T-helper 1 cell treated with Interleukin-12 subunit alpha and Interleukin-12 subunit beta and Interleukin-4 antibody, amounts not matched to agents 30 ng/mL and 1 ng/mL, for 36 hours (primary cell): ENCODE data around the gene COG7. TPM values are rescaled to one million over a fixed set of nuclear protein-coding genes. Genes with fewer than 3 reads are reported as not detected.
"Not testable (repeated sequence)": the region's sequence is repeated elsewhere in the genome, so short reads cannot be mapped to it uniquely, and the experiment has no call there.

Experiments
- intact Hi-C: fragments of 100-400 bp; cut with micrococcal nuclease; formaldehyde crosslinking; loops from one replicate; pipeline ENCODE4 v1.15.1; 2024
- total RNA-seq: library from RNA; stranded (reverse); gene quantifications from 2 replicates; pipeline ENCODE4 v1.2.3, GENCODE V29; 2022

The COG7 gene
- total RNA-seq, 1 donor from 2014 or later: 25.4 TPM

DNA sequence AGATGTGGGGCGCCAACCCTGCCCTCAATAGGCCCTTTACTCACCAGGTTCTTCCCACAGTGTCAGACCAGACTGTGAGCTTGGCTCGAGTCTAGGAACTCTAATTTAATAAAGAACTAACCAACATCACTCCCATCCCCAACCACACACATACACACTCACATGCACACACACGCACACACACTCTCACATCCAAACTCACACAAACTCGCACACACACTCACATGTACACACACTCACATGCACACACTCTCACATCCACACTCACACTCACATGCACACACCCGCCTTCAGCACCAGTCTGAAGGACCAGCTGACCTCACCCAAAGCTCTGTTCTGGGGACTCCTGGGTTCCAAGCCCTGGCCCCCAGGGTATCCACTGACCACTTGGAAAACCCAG is 63.8 kb downstream of the COG7 start:
- intact Hi-C loops: no loop called here

DNA sequence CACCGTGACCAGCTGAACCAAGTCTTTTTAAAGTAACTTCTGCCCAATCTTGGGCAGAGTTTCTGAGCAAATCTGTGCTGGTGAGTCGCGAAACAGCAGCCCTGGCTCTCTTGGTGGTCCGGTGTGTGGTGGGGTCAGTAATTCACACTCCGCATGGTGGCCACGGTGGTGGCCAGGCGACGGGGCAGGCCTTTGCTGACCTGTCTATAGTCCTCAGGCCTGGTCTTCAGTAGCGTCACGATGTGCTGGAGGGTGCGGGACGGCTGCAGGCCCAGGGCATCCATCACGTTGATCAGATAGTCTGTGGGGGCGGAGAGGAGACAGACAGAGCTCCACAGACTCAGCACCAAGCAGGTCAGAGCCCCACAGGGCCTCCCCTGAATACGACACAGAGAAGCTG is 64.2 kb downstream of the COG7 start:
- intact Hi-C loops: no loop called here

DNA sequence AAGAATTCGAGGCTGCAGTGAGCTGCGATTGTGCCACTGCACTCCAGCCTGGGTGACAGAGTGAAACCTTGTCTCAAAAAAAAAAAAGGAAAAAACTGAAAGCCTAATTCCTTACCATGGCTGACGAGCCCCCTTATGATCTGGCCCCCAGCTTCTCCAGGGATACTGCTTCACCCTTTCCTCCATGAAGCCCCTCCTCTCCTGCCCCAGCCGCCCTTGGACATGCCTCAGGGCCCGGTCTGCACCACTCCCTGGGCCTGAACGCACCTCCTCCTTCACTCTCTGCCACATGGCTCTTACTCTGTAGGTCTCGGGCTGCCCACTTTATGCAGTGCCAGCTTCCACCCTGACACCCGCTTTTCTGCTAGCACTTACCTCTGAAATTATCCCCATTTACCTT is 65.3 kb downstream of the COG7 start:
- intact Hi-C loops: no loop called here

DNA sequence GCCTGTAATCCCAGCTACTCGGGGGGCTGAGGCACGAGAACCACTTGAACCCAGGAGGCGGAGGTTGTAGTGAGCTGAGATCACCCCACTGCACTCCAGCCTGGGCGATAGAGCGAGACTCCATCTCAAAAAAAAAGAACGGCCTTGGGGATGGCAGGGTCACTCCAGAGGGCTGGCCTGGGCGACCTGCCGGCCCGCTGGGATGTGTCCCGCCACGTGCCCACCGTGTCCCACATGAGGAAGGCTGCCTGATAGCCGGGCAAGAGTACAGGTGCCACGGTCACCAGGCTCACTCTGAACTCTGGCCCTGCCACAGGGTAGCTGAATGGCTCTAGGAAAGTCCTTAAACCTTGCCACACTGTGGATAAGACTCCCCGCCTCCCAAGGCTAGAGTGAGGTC is 67.5 kb downstream of the COG7 start:
- intact Hi-C loops: no loop called here

DNA sequence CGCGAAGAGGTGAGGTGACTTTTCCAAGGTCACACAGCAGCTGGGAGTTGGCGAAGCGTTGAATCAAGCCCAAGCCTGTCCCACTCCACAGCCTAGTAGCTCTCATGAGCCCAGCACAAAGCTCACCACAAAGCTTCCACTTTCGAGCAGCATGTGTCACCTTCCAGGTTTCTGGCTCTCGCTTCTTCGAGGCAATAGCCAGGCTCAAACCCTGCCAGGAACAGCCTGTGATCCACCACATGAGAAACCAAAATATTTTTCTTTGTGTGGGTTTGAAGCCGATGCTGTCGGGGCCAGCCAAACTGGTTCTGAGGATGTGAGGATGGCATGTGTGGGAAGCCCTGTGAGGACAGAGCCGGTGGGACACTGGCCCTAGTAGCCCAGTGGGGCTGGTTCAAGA is 68.1 kb downstream of the COG7 start:
- intact Hi-C loops: no loop called here

DNA sequence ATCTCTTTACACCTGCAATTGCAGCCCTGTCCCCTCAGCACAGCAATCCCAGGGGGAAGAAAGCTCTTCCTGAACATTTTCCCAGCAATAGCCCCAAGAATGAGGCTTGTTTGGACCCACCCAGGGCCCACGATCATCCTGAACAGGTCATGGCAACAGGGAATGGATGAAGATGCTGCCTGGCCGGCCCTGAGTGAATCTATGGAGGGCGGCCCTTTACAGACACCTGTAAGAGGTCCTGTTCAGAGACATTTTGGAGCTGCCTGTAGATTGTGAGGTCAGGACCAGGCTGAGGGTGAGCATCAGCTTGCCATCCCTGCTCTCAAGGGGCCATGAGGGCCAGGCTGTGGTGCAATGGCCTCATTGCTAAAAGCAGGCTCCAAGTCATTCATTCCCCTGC is 69.1 kb downstream of the COG7 start:
- intact Hi-C loops: no loop called here

DNA sequence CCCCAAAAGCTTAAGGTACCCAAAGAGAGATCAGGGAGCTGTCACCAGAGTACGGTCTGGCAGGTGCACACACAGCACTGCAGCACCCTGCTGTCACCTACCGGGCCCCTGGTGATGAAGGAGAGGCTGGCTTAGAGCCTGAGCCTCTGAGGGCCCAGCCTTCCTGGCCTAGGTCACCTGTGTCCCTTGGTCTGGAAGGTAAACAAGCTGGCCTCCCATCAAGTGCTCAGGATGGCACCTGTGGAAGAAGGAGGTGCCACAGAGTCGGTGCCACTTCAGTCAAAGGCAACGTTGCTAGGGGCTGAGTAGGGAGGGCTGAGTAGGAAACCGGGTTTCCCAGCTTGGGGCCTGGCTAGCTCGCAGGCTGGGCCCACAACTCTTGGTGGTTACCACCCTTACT is 70.7 kb downstream of the COG7 start:
- intact Hi-C loops: no loop called here

DNA sequence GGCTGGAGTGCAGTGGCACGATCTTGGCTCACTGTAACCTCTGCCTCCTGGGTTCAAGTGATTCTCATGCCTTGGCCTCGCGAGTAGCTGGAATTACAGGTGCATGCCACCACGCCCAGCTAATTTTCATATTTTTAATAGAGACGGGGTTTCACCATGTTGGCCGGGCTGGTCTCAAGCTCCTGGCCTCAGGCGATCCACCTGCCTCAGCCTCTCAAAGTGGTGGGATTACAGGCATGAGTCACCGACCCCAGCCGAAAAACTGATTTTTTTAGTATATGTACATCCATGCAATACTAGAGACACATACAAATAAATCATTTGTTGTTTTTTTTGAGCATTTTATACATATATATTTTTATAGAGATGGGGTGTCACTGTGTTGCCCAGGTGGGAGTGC is 71.3 kb downstream of the COG7 start:
- intact Hi-C loops: not testable (repeated sequence)

DNA sequence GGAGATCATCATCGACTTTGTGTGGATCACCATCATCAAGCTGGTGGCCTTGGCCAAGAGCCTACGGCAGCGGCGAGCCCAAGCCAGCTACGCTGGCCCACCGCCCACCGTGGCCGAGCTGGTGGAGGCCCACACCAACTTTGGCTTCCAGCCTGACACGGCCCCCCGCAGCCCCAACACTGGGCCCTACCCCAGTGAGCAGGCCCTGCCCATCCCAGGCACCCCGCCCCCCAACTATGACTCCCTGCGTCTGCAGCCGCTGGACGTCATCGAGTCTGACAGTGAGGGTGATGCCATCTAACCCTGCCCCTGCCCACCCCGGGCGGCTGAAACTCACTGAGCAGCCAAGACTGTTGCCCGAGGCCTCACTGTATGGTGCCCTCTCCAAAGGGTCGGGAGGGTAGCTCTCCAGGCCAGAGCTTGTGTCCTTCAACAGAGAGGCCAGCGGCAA is 72.5 kb downstream of the COG7 start:
- intact Hi-C loops: no loop called here

DNA sequence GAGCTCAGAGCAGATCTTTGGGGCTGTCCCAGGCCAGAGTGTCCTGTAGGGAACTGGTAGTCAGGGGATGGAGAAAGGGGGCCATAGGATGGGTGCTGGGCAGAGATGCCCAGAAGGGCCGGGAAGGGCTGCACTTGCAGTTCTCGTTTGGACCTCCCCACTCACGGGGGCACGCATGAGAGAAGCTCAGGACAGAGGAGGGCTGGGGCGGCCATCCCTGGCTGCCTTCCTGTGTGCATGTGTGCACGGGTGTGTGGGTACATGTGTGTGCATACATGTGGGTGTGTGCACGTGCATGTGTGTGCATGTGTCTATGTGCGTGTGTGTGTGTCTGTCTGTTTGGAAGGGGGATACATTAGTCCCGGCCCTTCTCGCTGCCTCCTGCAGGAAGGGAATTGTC is 73.3 kb downstream of the COG7 start:
- intact Hi-C loops: no loop called here

DNA sequence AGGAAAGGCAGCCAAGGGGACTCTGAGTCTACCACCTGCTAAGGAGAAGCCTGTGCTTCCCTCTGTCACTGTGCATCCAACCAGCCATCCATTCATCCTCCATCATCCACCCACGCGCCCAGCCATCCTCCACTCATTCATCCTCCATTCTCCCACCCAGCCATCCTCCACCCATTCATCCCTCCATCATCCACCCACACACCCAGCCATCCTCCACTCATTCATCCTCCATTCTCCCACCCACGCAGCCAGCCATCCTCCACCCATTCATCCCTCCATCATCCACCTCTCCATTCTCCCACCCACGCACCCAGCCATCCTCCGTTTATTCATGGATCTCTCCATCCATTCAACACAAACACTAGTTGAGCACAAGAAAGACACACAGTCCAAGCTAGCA is 74.1 kb downstream of the COG7 start:
- intact Hi-C loops: no loop called here

DNA sequence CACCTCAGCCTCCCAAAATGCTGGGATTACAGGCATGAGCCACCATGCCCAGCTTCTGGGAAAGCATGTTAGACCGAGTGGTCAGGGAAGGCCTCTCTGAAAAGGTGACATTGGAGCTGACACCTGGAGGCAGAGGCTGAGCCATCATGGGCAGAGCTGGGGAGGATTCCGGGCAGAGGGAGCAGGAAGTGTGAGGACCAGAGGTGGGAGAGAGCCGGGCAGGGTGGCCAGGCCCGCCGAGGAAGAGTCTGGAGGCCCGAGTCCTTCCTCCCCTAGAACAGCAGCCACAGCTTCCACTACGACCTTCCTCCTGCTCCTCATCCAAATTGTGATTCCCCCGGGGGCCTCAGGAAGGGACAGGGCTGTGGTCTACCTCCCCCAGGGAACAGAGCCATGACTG is 74.7 kb downstream of the COG7 start:
- intact Hi-C loops: no loop called here

DNA sequence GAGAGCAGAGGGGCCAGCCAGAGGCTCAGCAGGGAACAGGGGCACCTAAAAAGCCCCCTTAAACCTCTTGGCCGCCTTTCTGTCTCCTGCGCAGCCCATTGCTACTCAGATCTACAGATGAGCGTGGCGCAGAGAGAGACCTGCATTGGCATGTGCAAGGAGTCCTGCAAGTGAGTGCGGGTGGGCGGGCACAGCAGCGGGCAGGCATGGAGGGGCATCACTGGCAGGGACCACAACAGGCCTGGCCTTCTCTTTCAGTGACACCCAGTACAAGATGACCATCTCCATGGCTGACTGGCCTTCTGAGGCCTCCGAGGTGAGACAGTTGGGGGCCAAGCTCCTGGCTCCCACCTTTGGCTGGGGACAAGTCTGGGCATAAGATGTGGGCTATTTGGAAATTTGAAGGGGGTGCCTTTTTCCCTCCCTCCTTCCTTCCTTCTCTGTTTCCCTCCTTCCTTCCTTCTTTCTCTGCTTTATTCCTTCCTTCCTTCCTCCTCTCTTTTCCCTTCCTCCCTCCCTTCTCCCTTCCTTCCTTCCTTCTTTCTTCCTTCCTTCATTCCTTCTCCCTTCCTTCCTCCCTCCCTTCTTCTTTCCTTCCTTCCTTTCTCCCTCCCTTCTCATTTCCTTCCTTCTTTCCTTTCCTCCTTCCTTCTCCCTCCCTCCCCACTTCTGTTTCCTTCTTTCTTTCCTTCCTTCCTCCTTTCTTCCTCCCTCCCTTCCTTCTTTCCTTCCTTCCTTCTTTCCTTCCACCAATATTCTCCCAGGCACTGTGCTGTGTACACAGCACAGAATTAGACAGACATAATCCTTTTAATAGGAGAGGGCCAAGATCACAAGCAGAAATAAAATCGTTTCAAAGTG is 75.7 kb downstream of the COG7 start:
- intact Hi-C loops: no loop called here

DNA sequence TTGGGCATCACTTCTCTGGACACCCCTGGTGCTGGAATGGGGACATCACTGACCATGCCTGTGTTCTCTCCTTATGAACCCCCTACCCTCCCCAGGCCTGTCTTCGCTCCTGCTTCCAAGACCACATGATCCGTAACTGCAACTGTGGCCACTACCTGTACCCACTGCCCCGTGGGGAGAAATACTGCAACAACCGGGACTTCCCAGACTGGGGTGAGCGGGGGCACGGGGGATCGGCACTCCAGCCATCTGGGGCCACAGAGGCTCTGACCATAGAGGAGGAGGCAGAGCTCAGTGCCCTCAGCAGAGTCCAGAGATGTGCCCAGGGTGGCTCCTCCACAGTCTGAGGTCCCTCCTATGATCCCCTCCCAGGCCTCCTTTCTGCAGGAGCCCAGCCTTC is 77.3 kb downstream of the COG7 start:
- intact Hi-C loops: no loop called here

DNA sequence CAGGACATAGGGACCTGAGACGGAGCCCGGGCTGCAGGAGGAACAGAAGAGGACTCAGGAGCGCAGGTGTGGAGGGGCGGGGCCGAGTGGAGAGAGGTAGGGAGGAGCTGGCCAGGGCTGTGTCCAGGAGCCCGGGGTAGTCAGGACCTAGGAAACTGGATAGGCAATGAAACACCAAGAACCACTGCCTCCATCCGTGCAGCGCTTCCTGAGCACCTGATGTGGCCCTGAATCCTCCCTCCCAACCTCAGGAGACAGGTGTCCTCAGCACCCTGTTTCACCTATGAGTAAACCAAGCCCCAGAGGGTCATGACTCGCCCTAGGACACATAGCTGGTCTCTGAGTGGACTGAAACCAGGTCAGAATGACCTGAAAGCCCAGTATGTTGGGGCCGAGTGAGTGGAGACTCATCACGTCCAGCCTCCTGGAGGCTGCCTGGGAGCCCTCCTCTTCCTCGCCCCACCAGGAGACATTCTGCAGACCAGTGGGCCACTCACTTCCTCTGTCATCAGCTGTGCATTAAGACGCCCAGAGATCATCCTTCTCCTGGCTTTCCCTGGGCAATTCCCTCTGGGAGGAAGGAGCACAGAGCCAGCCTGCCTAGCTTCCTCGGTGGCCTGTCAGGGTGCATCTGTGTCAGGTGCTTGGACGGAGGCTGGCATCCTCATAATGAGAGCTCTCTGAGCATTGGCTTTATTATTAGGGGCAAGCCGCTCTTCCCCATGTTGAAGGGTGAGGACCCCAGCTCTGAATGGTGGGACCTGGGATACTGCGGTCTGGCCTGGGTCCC is 78.1 kb downstream of the COG7 start:
- intact Hi-C loops: no loop called here

DNA sequence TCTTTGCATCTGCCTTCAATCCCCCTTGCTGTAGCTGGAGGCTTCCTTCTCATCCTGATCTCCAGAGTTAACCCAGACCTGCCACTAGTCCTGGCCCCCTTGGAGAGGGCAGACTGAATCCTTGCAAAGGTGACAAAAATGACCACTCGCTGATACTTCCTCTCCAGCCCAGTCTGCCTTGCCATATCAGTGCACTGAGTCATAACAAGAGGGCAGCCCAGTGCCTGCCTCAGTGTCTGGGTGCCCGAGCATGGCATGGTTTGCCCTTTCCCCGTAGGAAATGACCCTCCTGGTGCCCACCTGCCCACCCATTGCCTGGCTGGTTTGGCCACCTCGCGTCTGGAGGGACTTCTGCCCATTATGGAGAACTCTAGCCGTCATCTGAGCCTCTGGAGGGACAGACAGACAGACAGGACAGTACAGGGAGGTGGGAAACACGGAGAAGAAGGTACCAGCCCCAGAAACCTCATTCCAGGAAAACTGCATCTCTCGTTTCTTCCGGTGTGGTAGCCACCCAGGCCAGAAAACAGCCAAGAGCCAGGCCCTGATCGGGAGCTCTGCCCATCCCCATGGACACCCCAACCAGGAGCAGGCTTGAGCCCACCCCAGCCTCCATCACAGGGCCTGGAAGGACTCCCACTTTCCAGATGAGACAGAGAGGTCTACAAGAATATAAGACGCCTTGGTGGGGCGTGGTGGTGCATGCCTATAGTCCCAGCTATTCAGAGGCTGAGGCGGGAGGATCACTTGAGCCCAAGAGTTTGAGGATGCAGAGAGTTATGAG is 79.4 kb downstream of the COG7 start:
- intact Hi-C loops: no loop called here

DNA sequence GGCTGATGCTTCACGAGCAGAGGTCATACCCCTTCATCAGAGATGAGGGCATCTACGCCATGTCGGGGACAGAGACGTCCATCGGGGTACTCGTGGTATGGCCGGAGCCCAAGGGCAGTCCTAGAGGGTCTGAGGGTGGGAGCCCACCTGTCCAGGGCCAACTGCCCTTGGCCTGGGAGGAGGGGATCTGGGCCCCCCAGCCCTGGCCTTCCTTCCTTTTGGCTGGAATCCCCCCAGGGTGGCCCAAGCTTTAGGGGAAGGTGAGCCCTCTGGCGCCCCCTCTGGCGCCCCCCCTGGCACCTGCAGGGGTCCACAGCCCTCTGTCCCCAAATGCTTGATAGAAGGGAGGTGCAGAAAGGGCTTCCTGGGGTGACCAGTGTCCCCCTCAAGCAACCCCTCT is 81.6 kb downstream of the COG7 start:
- intact Hi-C loops: no loop called here

DNA sequence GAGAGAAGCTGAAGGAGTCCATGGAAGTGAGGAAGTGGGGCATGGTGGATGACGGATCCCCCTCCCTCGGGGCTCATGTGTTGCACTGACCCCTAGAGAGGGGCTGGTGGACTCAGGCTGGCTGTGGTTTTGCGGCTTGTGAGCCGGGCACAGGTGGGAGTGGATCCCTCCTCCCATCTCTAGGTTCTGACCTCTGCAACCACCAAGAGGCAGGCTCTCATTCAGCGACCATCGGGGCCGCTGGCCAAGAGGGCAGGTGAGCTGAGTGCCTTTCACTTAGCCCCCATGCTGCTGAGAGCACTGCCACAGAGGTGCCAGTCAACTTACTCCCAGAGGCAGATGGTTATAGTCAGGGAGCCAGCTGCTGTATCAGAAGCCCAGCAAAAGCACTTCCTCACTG is 83.6 kb downstream of the COG7 start:
- intact Hi-C loops: no loop called here

DNA sequence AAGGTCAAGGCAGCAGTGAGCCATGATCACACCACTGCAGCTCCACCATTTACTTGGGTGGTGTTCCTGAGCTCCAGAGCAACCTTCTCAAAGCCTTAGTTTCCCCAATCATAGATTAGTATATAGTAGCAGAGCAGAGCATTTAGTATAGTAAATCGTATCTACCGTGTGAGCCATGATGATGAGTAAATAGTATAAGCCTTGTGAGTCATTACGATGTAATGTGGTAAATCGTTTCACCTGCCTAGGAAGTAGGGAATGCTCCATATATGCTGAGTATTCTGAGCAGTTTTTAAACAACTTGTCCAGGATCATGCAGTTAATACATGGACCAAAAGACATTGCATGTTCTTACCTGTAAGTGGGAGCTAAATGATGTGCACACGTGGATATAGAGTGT is 84.5 kb downstream of the COG7 start:
- intact Hi-C loops: no loop called here

DNA sequence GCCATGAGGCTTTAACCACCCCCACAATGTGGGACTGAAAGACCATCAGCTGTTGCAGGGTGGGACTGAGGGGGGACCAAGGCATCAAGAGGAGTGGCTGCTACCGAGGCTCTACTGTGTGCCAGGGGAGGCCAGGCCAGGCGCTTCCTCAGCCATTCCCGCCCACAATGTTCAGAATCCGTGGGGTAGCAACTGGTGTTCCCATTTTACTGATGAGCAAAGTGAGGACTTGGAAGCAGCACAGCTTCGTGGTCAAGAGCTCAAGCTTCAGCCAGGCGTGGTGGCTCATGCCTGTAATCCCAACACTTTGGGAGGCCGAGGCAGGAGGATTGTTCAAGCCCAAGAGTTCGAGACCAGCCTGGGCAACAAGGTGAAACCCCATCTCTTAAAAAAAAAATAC is 85.0 kb downstream of the COG7 start:
- intact Hi-C loops: no loop called here

DNA sequence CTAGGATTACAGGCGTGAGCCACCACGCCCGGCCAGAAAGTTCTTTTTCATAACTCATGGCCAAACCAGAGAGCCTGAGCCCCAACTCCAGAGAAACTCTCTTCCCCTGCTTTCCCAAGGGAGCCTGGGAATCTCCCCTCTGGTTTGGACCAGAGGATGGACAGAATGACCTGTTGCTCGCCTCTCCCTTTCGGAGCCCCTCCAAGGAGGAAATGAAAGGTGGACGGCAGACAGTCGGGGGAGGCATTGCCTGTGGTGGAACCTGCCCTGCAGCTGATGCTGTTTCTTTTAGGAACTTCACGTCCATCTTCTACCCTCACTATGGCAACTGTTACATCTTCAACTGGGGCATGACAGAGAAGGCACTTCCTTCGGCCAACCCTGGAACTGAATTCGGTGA is 85.4 kb downstream of the COG7 start:
- intact Hi-C loops: no loop called here

DNA sequence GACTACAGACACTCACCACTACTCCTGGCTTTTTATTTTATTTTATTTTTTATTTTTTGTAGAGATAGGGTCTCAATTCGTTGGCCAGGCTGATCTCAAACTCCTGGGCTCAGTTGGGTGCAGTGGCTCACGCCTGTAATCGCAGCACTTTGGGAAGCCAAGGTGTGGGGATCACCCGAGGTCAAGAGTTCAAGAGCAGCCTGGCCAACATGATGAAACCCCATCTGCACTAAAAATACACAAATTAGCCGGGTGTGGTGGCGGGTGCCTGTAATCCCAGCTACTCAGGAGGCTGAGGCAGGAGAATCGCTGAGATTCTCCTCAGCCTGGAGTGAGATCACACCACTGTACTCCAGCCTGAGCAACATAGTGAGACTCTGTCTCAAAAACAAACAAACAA is 86.6 kb downstream of the COG7 start:
- intact Hi-C loops: not testable (repeated sequence)
